ENCODE data around the gene CLDN9.

The CLDN9 gene

DNA sequence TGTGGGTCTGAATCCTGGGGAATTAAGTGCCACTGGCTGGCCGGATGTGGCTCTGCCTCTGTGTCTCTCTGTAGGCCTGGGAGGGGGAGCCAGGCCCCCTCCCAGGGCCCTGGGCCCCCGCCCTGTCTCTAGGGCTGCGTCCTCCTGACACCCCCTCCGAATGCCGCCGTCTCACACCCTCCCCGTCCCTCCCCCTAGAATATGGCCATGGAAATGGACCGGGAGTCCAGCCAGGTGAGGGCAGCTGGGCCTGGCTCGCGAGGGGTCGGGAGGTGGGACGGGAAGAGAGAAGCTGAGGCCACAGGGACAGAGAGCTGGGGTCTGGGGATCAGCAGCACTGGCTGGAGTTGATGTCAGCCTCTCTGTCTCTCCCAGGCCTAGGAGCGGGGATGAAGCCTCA, 16.4 kb upstream of the CLDN9 start:
- DNase-seq = no peak

DNA sequence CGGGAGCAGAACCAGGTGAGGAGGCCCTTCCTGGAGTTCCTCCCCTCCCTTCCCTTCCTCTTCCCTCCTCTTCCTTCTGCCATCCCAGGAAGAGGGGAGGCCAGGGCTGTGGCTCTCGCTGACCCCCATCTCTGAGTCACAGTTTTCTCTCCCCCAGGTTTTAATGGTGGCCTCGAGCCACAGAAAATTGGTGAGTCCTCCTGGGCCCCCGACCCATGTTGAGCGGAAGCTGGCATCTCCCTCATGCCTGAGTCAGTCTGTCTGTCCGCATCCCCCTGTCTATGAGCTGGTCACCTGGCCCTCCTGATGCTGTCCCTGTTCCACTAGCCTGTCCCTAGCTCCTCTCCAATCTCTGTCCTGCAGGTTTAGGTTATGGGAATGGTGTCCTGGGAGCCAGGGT, 12.8 kb upstream of the CLDN9 start:
- DNase-seq = no peak

DNA sequence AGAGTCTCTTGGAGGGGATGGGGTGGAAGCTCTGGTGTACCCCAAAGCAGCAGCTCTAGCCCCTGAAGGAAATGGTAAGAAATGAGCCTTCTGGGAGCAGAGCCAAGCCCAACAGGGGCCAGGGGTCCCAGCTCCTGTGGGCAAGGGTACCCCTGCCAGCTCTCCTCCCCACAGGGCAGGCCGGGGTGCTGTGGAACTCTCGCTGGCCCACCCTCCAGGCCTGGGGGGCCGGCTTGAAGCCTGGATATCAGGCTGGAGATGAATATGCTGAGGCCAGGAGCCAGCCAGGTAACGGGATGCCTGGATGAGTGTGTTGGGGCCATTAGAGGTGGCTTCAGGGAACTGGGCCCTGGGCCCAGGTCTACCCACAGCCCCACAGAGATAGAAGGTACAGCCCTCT, 12.2 kb upstream of the CLDN9 start:
- no peak for DNase-seq

DNA sequence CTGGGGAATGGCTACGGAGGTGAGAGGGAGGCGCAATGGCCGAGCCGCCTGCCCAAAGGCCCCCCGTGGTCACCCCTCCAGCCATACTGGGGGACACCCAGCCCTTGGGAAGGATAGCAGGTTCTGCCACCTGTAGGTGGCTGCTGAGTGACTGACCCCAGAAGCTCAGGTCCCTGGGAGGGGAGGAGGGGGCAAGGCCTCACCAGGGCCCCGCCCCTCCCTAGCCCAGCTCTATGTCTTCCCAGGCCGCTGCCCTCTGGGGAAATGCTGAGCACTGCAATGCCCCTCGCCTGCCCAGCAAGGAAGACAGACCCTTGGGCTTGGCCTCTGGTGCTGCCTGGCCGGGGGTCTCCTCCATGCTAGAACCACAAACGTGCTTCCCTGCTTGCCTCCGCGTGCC, 11.4 kb upstream of the CLDN9 start:
- no peak for DNase-seq

DNA sequence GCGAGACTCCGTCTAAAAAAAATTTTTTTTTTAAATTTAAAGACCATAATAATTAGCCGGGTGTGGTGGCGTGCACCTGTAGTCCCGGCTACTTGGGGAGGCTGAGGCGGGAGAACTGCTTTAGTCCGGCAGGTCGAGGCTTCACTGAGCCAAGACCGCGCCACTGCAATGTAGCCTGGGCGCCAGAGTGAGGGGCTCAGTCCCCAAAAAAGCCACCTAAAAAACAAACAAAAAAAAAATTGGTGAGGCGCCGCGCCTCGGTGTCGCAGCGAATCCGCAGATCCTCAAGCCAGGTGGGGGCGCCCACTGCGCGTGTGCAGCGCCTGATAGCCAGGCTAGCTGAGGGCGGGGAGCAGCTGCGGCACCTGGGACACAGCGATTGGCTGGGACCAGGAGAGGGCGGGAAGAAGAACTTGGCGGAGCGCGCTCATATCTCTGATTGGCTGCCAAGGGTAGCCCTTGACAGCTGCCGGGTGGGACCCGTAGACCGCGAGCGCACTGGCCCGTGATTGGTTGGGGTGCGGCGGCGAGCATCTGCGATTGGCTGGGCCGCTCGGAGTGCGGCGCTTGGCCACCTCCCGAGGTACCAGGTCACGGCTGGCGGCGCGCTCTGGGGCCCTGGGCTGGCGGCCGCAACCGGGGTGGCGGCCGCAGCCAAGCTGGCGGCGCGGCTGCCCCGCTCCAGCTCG, 9.0 kb upstream of the CLDN9 start:
- DNase-seq = peak; percentile 98

DNA sequence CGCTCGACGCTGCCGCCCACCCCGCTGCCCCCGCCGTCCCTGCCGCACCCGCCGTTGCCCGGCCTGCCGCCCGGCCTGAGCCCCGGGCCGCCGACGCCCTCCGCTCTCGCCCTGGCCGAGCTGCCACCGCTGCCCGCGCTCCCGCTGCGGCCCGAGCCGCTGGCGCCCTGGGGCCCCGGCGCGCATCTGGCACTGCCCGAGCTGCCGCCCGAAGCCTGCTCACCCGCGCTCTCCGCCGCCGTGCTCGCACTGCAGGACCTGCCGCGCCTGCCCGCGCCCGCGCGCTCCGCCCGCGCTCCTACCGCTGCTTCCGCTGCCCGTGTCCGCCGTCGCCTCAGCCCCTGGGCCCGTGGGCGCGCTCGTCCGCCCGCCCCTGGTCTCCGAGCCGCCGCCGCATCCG, 8.4 kb upstream of the CLDN9 start:
- no peak for DNase-seq

DNA sequence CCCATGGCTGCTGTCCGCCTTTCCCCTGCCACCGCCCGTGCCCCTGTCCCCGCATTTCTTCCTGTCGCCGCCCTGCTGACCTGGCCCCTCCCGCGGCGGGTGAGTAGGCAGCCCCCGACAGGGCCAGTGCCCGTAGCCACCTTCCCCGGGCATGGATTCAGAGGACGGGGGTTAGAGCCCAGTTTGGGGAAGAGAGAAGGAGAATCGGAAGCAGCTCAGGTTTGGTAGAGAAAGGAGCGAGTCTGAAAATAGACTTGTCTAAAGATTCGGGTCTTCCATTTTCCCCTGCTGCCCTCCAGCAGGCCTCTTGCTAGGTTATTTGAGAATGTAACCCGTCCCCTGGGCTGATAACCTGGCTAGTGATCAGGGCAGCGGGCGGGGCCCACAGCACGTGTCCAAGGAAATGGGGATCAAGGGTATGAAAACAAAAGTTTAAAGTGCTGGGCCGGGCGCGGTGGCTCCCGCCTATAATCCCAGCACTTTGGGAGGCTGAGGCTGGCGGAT, 7.9 kb upstream of the CLDN9 start:
- DNase-seq = no peak

DNA sequence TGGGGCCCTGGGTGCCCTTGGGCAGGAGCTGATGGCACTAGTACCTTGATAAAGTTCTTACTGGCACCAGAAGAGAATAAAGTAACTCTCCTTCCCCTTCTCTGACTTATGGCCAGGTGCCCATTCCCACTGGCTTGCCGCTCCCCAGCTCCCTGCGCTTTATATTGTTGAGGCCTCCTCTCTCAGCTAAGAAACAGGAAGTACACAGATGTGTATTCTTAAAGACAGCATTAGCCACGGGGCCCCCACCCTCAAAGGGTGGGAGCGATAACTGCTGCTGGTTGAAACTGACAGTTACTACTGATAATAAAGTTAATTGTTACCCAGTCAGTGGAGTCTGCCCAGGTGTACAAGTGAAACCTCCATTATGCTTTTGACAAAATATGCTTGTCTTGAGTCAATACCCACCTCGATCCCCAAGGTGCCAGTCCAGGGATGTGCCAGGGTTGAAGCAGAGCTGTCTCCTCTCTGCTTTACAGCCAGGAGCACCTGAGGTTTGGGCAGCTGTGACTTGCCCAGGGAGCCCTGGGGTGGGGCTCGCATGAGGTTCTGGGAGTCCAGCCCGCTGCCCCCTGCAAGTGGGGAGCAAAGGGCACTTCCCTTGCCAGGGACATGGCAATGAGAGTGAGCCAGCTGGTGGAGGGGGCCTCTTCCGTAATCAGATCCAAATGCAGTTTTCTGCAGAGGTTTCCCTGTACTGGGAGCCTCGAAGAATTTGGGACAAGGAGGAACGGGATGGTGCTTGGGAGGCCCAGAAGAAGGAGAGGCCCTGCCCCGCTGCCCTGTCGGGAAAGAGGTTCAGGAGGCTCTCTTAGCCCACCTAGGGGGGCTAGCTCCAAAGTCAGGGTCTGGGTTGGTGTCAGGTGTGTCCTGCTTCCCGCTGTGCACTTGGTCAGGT, 5.4 kb upstream of the CLDN9 start:
- DNase-seq = no peak

DNA sequence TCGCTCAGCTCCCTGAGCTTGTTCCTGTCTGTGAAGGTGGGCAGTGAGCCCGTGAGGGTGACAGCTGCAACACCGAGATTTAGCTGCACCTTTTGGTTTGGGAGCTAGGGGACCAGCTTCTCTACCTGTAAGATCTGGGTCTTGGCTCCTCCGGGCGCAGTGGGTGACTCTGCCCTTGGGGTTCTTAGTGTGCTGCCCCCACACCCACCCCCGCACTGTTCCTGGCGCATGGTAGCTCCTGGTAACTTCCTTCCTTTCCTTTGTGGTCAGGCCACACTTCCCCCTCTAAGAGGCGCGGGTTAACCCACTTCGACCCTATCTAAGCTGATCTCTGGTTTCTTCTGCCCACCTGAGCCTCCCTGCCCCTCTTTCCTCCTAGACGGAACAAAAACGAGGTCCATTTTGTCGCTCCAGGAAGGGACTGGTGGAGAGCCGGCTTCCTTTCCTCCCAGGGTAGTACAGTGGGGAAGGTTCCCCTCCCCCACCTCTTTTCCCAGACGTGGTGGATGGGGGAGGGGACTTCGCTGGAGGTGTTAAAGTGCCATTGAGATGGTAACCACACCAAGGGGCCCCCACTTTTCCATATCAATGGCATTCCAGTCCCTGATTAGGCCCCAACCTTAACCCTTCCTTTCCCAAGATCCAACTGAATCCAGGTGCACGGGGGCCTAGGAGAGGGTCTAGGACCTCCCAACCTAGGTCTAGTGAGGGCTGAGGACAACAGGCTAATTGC, 4.6 kb upstream of the CLDN9 start:
- no peak for DNase-seq

DNA sequence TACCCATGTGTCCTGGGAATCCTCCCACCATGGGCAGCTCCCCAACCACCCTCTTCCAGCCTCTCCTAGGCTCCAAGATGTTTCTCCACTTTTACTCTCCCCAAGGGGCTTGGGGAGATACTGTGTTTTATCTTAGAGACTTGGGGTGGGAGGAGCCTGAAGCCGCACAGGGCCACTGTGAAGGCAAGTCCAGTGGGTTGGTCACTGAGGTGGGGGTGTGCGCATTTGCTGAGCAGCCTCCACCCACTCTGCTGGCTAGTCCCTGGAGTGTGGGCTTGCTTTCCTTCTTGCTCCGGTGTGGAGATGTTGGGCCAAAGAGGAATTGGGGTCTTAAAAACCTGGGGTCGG, 4.1 kb upstream of the CLDN9 start:
- DNase-seq = no peak

DNA sequence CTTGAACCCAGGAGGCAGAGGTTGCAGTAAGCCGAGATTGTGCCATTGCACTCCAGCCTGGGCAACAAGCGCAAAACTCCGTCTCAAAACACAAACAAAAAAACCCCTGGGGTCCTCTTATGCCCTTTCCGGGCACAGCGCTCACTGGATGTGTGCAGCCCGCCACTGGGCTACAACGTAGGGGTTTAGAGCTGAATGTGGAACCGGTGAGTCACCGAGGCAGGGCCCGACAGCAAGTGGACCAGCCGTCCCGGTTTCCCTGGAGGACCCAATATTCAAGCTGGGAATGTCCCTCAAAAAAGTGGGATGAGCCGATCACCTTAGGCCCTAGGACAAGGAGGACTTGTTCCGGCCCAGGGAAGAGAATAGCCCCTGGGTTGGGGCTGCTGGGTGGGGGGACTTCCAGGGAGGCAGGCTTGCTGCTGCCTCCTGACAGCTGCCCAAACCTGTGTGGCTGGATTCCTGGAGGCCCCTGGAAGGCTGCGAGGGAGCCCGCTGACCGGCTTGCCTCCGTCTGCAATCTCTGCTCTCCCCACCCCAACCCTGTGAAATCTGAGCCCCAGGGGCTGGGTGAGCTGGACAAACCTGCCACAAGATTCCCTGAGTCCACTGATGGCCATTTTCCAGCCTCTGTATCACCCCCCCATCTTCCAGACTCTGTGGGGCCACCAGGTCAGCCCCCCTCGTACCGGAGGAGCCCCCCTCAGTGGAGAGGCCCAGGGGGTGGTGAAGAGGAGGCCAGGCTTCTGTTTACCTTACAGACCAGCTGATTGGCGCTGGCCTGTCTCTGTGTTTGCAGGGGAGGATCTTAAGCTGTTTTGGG, 2.9 kb upstream of the CLDN9 start:
- DNase-seq = no peak

DNA sequence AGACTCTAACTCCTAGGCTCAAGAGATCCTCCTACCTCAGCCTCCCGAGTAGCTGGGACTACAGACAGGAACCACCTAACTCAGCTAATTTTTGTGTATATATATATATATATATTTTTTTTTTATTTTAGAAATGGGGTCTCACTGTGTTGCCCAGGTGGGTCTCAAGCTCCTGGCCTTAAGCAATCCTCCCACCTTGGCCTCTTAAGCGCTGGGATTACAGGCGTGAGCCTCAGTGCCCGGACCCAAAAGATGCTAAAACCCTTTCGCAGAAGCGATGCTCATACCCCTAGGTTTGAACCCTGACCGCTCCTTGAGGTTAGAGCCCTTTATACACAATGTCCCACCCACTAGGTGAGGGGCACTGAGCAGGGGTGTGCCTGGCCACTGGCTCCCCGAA, 2.2 kb upstream of the CLDN9 start:
- DNase-seq = no peak

DNA sequence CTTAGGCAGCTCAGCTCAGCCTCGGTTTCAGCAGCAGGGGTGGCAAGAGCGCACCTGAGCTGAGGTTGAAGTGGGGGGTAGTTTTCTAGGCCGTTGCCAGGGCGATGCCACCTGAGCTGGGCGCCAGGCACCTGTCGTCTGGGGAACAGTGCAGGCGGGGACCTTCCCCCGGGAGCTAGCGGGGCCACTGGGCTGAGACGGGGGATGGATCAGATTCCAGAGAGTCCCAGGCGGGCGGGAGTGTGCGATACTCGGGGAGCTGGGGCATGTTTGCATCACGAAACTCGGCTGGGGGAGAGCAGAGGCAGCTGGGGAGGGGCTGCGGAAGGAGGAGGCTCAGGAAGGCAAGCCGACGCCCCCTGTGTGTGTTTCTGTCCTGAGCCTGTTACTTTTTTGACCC, 477 bp upstream of the CLDN9 start:
- no peak for DNase-seq

DNA sequence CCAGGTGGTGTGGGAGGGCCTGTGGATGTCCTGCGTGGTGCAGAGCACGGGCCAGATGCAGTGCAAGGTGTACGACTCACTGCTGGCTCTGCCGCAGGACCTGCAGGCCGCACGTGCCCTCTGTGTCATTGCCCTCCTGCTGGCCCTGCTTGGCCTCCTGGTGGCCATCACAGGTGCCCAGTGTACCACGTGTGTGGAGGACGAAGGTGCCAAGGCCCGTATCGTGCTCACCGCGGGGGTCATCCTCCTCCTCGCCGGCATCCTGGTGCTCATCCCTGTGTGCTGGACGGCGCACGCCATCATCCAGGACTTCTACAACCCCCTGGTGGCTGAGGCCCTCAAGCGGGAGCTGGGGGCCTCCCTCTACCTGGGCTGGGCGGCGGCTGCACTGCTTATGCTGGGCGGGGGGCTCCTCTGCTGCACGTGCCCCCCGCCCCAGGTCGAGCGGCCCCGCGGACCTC, 798 bp downstream of the CLDN9 start:
- no peak for DNase-seq

DNA sequence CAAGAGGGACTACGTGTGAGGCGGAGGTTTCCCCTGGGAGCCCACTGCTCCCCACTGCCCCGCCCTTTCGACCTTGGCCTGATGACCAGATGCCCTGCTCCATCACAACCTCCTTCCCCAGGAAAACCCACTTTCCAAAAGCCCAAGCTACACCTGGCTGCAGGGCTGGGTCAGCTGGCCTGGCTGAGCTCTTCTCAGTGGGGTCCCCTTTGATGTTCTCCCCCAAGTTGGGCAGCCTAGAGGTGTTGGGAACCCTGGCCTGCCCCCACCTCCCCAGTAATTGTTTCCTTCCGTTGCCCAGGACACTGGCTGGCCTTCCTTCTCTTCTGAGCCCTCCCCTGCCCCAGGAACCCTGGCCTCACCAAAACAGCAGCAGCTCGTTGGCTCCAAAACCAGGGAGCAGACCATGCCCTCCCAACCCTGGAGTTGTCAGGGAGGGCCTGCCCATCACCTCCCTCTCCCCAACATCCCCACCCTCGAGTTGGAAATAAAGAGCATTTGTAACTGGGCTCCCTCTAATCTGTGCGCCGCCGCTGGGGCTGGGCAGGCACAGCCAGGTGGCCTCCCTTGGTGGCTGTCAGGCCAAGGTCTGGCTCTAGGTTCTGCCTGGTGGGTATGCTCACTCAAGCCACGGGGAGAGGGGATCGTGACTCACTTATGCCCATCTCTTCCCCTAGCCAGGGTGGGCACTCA, 1.4 kb downstream of the CLDN9 start:
- DNase-seq = no peak

DNA sequence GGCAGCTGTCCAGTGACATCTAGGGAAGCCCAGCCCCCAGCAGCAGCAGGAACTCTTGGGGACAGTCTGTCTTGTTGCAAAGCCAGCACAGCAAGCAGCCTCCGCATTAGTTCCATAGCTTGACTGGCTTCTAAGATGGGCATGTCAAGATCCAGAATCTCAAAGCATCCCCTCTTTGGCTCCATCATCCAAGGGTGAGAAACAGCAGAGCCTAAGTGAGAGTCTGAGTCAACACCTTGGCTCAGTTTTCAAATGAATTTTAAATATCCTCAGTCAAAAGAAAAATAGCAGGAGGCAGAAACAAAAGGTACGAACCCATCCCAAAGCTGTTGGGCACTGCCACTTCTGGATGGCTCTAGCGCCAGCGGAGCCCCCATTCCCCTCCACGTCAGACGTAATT, 2.2 kb downstream of the CLDN9 start:
- no peak for DNase-seq

DNA sequence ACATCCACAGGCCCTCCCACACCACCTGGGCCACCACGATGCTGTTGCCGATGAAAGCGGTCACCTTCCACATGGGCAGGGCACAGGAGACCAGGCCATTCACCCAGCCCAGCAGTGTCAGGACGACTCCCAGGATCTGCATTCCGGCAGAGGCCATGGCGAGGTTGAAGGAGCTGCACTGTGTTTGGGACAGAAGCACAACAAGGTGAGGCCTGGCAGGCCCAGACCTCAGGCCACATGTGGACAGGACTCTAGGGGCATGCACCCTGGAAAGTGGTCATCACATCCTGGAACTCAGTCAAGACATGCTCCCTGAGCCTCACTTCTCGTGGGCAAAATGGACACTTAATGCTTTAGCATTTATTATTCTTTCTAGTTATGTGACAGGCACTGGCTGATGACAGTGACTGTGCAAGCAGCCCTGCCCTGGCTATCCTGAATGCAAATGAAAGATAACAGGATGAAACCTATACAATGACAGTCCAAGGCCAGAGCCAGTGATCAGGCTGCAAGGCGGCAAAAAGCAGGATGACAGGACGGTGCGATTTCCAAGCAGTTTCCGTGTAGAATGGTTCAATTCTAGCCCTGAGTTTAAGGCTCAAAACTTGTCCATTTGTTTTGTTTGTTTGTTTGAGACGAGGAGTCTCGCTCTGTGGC, 3.3 kb downstream of the CLDN9 start:
- DNase-seq = no peak

DNA sequence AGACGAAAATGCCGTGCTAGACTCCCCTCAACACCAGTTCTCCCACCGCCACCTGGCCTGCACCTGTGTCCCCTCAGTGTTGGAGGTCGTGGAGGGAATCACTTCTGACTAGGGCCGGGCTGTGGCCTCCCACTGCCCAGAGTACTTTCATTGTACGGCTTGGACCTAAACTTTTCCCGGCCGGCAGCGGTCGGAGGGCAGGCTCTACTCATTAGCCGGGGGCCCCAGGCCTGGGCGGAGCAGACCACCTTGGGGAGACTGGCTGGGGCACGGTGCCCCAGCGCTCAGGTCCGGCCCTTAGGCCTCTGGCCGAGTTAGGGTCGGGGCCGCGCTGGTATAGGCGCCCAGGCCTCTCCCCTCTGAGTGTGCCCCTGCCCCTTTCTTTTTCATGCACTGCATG, 4.6 kb downstream of the CLDN9 start:
- no peak for DNase-seq

DNA sequence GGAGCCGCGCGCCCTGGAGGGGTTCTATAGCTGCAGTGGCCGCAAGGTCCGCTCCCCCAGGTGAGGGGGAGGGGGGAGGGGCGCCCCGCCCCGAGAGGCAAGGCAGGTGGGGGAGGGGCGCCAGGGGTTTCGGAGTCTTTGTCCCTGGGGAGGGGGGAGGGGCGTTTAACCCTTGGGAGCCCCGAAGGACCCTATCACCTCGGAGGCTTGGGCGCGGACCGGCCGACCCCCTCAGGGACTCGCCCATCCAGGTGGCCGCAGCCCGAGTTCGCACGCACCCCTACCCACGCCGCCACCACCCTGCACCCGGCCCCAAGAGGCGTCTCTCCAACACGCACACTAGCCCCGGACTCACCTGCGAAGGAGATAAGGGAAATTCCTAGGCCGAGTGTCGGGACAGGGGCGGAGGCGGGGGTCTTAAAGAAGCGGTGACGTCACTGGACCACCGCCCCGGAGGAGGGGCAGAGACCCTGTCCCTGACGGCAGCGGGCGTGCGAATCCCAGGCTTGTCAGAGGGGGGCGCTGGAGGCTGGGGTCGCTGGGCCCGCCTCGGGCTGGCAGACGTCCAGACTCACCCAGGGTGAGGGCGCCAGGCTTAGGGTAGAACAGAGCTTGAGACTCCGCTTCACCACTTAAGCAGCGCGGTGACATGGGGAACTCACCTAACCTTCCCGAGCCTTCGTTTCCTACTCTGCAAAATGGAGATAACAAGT, 5.2 kb downstream of the CLDN9 start, which contains the start of gene CLDN6:
Gene CLDN6, minus strand, starts transcription at position 390 of the 713 bp plus-strand sequence. CDS start 2,162 bp downstream, outside the sequence.
- no peak for DNase-seq

DNA sequence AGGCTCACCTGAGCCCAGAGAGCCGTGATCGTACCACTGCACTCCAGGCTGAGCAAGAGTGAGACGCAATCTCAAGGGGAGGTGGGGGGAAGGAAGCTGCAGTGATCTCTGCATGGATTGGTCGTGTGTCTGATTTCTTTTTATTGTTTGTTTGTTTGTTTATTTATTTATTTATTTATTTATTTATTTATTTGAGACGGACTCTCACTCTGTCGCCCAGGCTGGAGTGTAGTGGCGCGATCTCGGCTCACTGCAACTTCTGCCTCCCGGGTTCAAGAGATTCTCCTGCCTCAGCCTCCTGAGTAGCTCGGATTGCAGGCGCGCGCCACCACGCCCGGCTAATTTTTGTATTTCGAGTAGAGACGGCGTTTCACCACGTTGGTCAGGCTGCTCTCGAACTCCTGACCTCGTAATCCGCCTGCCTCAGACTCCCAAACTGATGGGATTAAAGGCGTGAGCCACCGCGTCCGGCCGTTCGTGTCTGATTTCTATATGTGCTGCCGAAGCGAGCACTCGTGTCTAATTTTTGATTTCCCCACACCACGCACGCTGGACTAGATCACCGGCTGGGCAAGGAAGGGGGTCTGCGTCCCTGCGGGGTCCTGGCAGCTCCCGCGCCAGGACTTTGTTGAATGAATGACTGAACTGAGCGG, 7.0 kb downstream of the CLDN9 start:
- DNase-seq = no peak
